Dendritic cell treated with granulocyte-macrophage colony-stimulating factor and Interleukin-4, amounts not matched to agents 40 ng/mL and 50 ng/mL, for 4 days (primary cell): ENCODE measurements around the gene AMHR2.
A peak's percentile ranks its signal among the peaks of the same experiment; 100 is the strongest.
"Not testable (repeated sequence)": the region's sequence is repeated elsewhere in the genome, so short reads cannot be mapped to it uniquely, and the experiment has no call there.

Experiments
- H3K27ac Mint-ChIP-seq: one replicate; pipeline ENCODE4 v1.8.0; 2022; ENCODE audit warnings: mild to moderate bottlenecking, mixed read lengths
- H3K27me3 Mint-ChIP-seq: one replicate; pipeline ENCODE4 v1.8.0; 2022; ENCODE audit warnings: mild to moderate bottlenecking, mixed read lengths
- H3K36me3 Mint-ChIP-seq: one replicate; pipeline ENCODE4 v1.8.0; 2022; ENCODE audit warnings: low read depth, mixed read lengths
- H3K4me1 Mint-ChIP-seq: one replicate; pipeline ENCODE4 v1.8.0; 2022; ENCODE audit warnings: low read depth, mixed read lengths
- H3K4me3 Mint-ChIP-seq: one replicate; pipeline ENCODE4 v1.8.0; 2022; ENCODE audit warnings: mild to moderate bottlenecking, moderate library complexity, mixed read lengths
- H3K9me3 Mint-ChIP-seq: one replicate; pipeline ENCODE4 v1.8.0; 2022; ENCODE audit warnings: mixed read lengths
- intact Hi-C: fragments of 100-400 bp; cut with micrococcal nuclease; formaldehyde crosslinking; loops from one replicate; pipeline ENCODE4 v1.15.0; 2022

AMHR2 gene

GRCh38 chr12:53389702-53390101 is 34.0 kb upstream of the AMHR2 start:
- H3K9me3 Mint-ChIP-seq: no peaks in the 10 kb centered on the region
- H3K36me3 Mint-ChIP-seq: peaks cover 90% of the 10 kb centered on the region
- H3K4me3 Mint-ChIP-seq: peak overlapping the region; percentile 17
- H3K4me1 Mint-ChIP-seq: peaks cover 57% of the 10 kb centered on the region
- H3K27ac Mint-ChIP-seq: no peak overlapping the region
- no peaks in the 10 kb centered on the region for H3K27me3 Mint-ChIP-seq
- intact Hi-C loops: no loop called here

GRCh38 chr12:53391724-53392123 is 31.9 kb upstream of the AMHR2 start:
- H3K27ac Mint-ChIP-seq: no peak overlapping the region
- H3K36me3 Mint-ChIP-seq: peaks cover 89% of the 10 kb centered on the region
- H3K4me1 Mint-ChIP-seq: peaks cover 47% of the 10 kb centered on the region
- no peaks in the 10 kb centered on the region for H3K9me3 Mint-ChIP-seq
- no peak overlapping the region for H3K4me3 Mint-ChIP-seq
- intact Hi-C loops: no loop called here
- H3K27me3 Mint-ChIP-seq: no peaks in the 10 kb centered on the region

GRCh38 chr12:53399896-53400295 is 23.8 kb upstream of the AMHR2 start:
- peaks cover 82% of the 10 kb centered on the region for H3K36me3 Mint-ChIP-seq
- H3K4me1 Mint-ChIP-seq: peaks cover 5% of the 10 kb centered on the region
- no peak overlapping the region for H3K4me3 Mint-ChIP-seq
- no peak overlapping the region for H3K27ac Mint-ChIP-seq
- H3K27me3 Mint-ChIP-seq: no peaks in the 10 kb centered on the region
- H3K9me3 Mint-ChIP-seq: no peaks in the 10 kb centered on the region
- intact Hi-C loops: no loop called here

GRCh38 chr12:53402351-53402750 is 21.3 kb upstream of the AMHR2 start:
- H3K4me1 Mint-ChIP-seq, H3K27ac Mint-ChIP-seq, H3K4me3 Mint-ChIP-seq, H3K9me3 Mint-ChIP-seq, H3K27me3 Mint-ChIP-seq, intact Hi-C loops: not testable (repeated sequence)
- H3K36me3 Mint-ChIP-seq: peaks cover 83% of the 10 kb centered on the region

GRCh38 chr12:53402871-53403270 is 20.8 kb upstream of the AMHR2 start:
- H3K9me3 Mint-ChIP-seq: no peaks in the 10 kb centered on the region
- no peak overlapping the region for H3K4me3 Mint-ChIP-seq
- peaks cover 83% of the 10 kb centered on the region for H3K36me3 Mint-ChIP-seq
- peak overlapping the region; percentile 3 for H3K27ac Mint-ChIP-seq
- H3K4me1 Mint-ChIP-seq: no peaks in the 10 kb centered on the region
- no peaks in the 10 kb centered on the region for H3K27me3 Mint-ChIP-seq
- intact Hi-C loops: no loop called here

GRCh38 chr12:53410951-53411350 is 12.7 kb upstream of the AMHR2 start:
- Mint-ChIP-seq H3K27me3 (no peaks in the 10 kb centered on the region), H3K9me3 (no peaks in the 10 kb centered on the region), H3K4me3 (no peak overlapping the region), H3K4me1 (peaks cover 31% of the 10 kb centered on the region), H3K27ac (no peak overlapping the region), H3K36me3 (peaks cover 92% of the 10 kb centered on the region)
- intact Hi-C loops: no loop called here

GRCh38 chr12:53413485-53414204 is 10.0 kb upstream of the AMHR2 start:
- peaks cover 65% of the 10 kb centered on the region for H3K36me3 Mint-ChIP-seq
- intact Hi-C loops: no loop called here
- no peak overlapping the region for H3K27ac Mint-ChIP-seq
- peaks cover 5% of the 10 kb centered on the region for H3K27me3 Mint-ChIP-seq
- H3K4me1 Mint-ChIP-seq: peaks cover 51% of the 10 kb centered on the region
- no peak overlapping the region for H3K4me3 Mint-ChIP-seq
- H3K9me3 Mint-ChIP-seq: no peaks in the 10 kb centered on the region

GRCh38 chr12:53414756-53415417 is 8.8 kb upstream of the AMHR2 start:
- no peak overlapping the region for H3K27ac Mint-ChIP-seq
- intact Hi-C loops: no loop called here
- H3K4me3 Mint-ChIP-seq: no peak overlapping the region
- peaks cover 16% of the 10 kb centered on the region for H3K27me3 Mint-ChIP-seq
- H3K36me3 Mint-ChIP-seq: peaks cover 53% of the 10 kb centered on the region
- peaks cover 61% of the 10 kb centered on the region for H3K4me1 Mint-ChIP-seq
- no peaks in the 10 kb centered on the region for H3K9me3 Mint-ChIP-seq

- H3K4me3 Mint-ChIP-seq, H3K27ac Mint-ChIP-seq, H3K9me3 Mint-ChIP-seq, intact Hi-C loops: not testable (repeated sequence)
- Mint-ChIP-seq H3K36me3 (peaks cover 43% of the 10 kb centered on the region), H3K27me3 (peaks cover 24% of the 10 kb centered on the region), H3K4me1 (peaks cover 61% of the 10 kb centered on the region)
These were observed 7.8 kb upstream of the AMHR2 start for GRCh38 chr12:53415752-53416389.

GRCh38 chr12:53417291-53417816 is 6.3 kb upstream of the AMHR2 start:
- Mint-ChIP-seq H3K4me3 (peak overlapping the region; percentile 23), H3K27ac (peak overlapping the region; percentile 62), H3K4me1 (peaks cover 55% of the 10 kb centered on the region), H3K36me3 (peaks cover 28% of the 10 kb centered on the region), H3K27me3 (peaks cover 28% of the 10 kb centered on the region)
- H3K9me3 Mint-ChIP-seq, intact Hi-C loops: not testable (repeated sequence)

GRCh38 chr12:53418221-53418620 is 5.4 kb upstream of the AMHR2 start:
- Mint-ChIP-seq H3K27me3 (peaks cover 28% of the 10 kb centered on the region), H3K27ac (peak overlapping the region; percentile 62), H3K9me3 (no peaks in the 10 kb centered on the region), H3K36me3 (peaks cover 20% of the 10 kb centered on the region), H3K4me1 (peaks cover 50% of the 10 kb centered on the region), H3K4me3 (no peak overlapping the region)
- intact Hi-C loops: no loop called here

GRCh38 chr12:53419756-53420155 is 3.9 kb upstream of the AMHR2 start:
- Mint-ChIP-seq H3K27ac (no peak overlapping the region), H3K9me3 (no peaks in the 10 kb centered on the region), H3K36me3 (peaks cover 4% of the 10 kb centered on the region), H3K4me3 (no peak overlapping the region), H3K27me3 (peaks cover 30% of the 10 kb centered on the region), H3K4me1 (peaks cover 56% of the 10 kb centered on the region)
- intact Hi-C loops: loop anchor here (5.0 kb wide), 1 partner anchor 37 kb away; the partner anchor contains the start of gene SP1

GRCh38 chr12:53422247-53422646 is 1.4 kb upstream of the AMHR2 start:
- not testable (repeated sequence) for H3K36me3 Mint-ChIP-seq, H3K4me3 Mint-ChIP-seq, H3K27ac Mint-ChIP-seq, H3K9me3 Mint-ChIP-seq
- Mint-ChIP-seq H3K27me3 (peaks cover 31% of the 10 kb centered on the region), H3K4me1 (peaks cover 32% of the 10 kb centered on the region)
- intact Hi-C loops: loop anchor here (5.0 kb wide), 1 partner anchor 40 kb away; the partner anchor contains the start of gene SP1
